Measurements from ENCODE around the gene CYFIP2. TPM values are rescaled to one million over a fixed set of nuclear protein-coding genes. Genes with fewer than 3 reads are reported as not detected.

The CYFIP2 gene
- total RNA-seq, 1 donor = 6.5 TPM

DNA sequence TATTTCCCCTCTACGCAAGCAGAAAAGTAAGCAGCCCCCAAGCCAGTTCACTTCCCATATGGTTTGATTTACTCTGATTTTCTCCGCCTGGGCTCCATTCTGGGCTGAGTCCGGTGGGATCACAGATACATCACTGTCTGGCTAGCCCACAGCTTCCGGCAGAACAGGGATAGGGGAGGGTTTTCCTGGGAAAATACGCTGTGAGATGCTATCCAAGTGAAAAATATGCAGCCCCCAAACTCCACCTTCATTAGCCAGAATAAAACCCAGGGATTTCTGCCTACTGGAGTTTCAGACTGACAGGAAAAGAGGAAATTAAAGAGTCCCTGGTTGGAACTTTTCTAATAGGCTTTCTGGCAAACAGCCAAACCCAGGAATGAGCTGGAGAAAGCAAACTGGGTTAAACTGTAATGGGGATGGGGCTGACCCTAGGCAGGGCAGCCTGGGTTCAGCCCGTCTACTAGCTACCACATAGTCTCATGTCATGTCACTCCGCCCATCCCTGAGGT, 177.2 kb downstream of the CYFIP2 start:
- H3K4me1 ChIP-seq (ENCODE audit: insufficient read depth, low read length) = no peaks in the 10 kb centered on the region
- no peak overlapping the region for H2AFZ ChIP-seq (ENCODE audit: low read length)
- TF ChIP-seq CTCF (IDR thresholded peaks at IDR 0.05; ENCODE audit: extremely low read depth, low read depth, low read length) = no peak
- H3K27me3 ChIP-seq (ENCODE audit: insufficient read depth, low read length) = no peaks in the 10 kb centered on the region
- DNase-seq (ENCODE audit: insufficient read length, low spot score, missing footprints) = no peak
- no peaks in the 10 kb centered on the region for H3K36me3 ChIP-seq (ENCODE audit: insufficient read depth, low read length)
- no peak overlapping the region for H3K27ac ChIP-seq (ENCODE audit: low read depth, low read length)
- no peaks in the 10 kb centered on the region for H3K9me3 ChIP-seq (ENCODE audit: low read depth, low read length)
- peak overlapping the region; percentile 10 for H3K4me2 ChIP-seq (ENCODE audit: insufficient read depth, low read length)
- no peak overlapping the region for H3K4me3 ChIP-seq (ENCODE audit: insufficient read depth, low read length)
- H4K20me1 ChIP-seq (ENCODE audit: insufficient read depth, low read length) = no peaks in the 10 kb centered on the region
- H3K79me2 ChIP-seq (ENCODE audit: insufficient read depth, low read length) = no peaks in the 10 kb centered on the region

GRCh38 chr5:157444224-157444623, 178.3 kb downstream of the CYFIP2 start:
- Histone ChIP-seq H3K79me2 (ENCODE audit: insufficient read depth, low read length) (no peaks in the 10 kb centered on the region), H3K4me3 (ENCODE audit: insufficient read depth, low read length) (no peak overlapping the region), H3K4me2 (ENCODE audit: insufficient read depth, low read length) (no peak overlapping the region), H3K27ac (ENCODE audit: low read depth, low read length) (no peak overlapping the region), H3K36me3 (ENCODE audit: insufficient read depth, low read length) (no peaks in the 10 kb centered on the region), H4K20me1 (ENCODE audit: insufficient read depth, low read length) (no peaks in the 10 kb centered on the region), H3K9me3 (ENCODE audit: low read depth, low read length) (no peaks in the 10 kb centered on the region), H2AFZ (ENCODE audit: low read length) (no peak overlapping the region), H3K4me1 (ENCODE audit: insufficient read depth, low read length) (no peaks in the 10 kb centered on the region), H3K27me3 (ENCODE audit: insufficient read depth, low read length) (no peaks in the 10 kb centered on the region)
- TF ChIP-seq CTCF (IDR thresholded peaks at IDR 0.05; ENCODE audit: extremely low read depth, low read depth, low read length) = no peak
- DNase-seq (ENCODE audit: insufficient read length, low spot score, missing footprints) = no peak

Other genes with a start within 250 kb of the CYFIP2 start
- 0.36 TPM in 1 of 2 replicates, not detected in the other for gene HAVCR1, start 207.0 kb upstream of the CYFIP2 start, total RNA-seq
- gene HAVCR2, start 157.1 kb upstream of the CYFIP2 start, total RNA-seq = 0.59 and 0.72 TPM in 2 replicates
- 11.6 and 12.1 TPM in 2 replicates for gene MED7, start 123.3 kb upstream of the CYFIP2 start, total RNA-seq
- not detected in 2 replicates for gene GARIN3, start 99.9 kb upstream of the CYFIP2 start, total RNA-seq
- gene ITK, start 85.3 kb upstream of the CYFIP2 start, total RNA-seq = under 0.01 TPM in 1 of 2 replicates, not detected in the other
- gene NIPAL4, start 194.1 kb downstream of the CYFIP2 start, total RNA-seq = 0.36 TPM in 1 of 2 replicates, not detected in the other